ENCODE results near the gene MIEF1. TPM values are rescaled to one million over a fixed set of nuclear protein-coding genes. Genes with fewer than 3 reads are reported as not detected.

The MIEF1 gene
- total RNA-seq, 1 donor from 2014 or later: 27.7 TPM

DNA sequence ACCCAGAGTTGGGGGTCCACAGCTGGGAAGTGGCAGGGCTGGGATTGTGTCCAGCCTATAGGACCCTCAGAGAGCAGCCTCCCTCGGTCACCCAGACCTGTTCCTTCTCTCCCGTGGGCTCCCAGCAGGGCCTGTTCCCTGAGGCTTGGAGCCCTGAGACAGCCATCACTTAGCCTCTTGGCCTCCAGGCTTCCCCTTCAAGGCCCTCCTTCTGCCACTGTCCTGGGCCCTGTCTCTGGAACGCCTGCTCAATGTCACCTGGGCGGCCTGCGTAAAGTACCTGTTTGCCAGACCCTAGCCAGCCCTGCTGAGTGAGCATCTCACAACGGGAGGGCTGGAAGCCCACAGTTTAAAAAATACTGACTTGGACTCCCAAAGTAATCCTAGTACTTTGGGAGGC lies 38.8 kb upstream of the MIEF1 start:
- H3K27me3 ChIP-seq (ENCODE audit: low read depth): peaks cover 7% of the 10 kb centered on the region
- no peak for ATAC-seq
- H3K27ac ChIP-seq: peak overlapping the region; percentile 74
- no peaks in the 10 kb centered on the region for H3K36me3 ChIP-seq
- intact Hi-C loops (cut with DNase I): no loop called here
- H3K9me3 ChIP-seq: no peaks in the 10 kb centered on the region
- TF ChIP-seq, protein P1, sequence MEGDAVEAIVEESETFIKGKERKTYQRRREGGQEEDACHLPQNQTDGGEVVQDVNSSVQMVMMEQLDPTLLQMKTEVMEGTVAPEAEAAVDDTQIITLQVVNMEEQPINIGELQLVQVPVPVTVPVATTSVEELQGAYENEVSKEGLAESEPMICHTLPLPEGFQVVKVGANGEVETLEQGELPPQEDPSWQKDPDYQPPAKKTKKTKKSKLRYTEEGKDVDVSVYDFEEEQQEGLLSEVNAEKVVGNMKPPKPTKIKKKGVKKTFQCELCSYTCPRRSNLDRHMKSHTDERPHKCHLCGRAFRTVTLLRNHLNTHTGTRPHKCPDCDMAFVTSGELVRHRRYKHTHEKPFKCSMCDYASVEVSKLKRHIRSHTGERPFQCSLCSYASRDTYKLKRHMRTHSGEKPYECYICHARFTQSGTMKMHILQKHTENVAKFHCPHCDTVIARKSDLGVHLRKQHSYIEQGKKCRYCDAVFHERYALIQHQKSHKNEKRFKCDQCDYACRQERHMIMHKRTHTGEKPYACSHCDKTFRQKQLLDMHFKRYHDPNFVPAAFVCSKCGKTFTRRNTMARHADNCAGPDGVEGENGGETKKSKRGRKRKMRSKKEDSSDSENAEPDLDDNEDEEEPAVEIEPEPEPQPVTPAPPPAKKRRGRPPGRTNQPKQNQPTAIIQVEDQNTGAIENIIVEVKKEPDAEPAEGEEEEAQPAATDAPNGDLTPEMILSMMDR (IDR thresholded peaks at IDR 0.05): no peak
- DNase-seq: no peak
- no peak overlapping the region for H3K4me3 ChIP-seq
- peaks cover 48% of the 10 kb centered on the region for H3K4me1 ChIP-seq

DNA sequence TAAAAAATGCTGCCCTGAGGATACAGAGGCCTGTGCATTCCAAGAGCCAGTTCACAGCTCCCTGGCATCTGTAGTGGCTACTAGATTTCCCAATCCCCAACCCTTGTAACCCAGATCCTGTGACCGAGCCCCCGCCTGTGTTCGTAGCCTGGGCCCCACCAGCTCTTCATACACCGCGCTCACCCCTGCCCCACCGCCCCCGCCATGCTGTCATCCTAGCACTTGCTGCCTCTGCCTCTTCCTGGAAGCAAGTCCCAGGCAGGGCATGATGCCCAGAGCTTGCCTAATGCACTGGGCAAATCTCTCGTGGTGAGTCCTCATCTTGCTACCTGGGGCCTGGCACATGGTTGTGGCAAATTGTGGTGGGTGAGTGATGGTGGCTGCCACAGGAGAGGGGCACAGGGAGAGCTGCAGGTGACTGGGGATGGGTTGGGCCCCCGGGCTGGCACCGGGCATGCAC lies 38.1 kb upstream of the MIEF1 start:
- peak overlapping the region; percentile 74 for H3K27ac ChIP-seq

DNA sequence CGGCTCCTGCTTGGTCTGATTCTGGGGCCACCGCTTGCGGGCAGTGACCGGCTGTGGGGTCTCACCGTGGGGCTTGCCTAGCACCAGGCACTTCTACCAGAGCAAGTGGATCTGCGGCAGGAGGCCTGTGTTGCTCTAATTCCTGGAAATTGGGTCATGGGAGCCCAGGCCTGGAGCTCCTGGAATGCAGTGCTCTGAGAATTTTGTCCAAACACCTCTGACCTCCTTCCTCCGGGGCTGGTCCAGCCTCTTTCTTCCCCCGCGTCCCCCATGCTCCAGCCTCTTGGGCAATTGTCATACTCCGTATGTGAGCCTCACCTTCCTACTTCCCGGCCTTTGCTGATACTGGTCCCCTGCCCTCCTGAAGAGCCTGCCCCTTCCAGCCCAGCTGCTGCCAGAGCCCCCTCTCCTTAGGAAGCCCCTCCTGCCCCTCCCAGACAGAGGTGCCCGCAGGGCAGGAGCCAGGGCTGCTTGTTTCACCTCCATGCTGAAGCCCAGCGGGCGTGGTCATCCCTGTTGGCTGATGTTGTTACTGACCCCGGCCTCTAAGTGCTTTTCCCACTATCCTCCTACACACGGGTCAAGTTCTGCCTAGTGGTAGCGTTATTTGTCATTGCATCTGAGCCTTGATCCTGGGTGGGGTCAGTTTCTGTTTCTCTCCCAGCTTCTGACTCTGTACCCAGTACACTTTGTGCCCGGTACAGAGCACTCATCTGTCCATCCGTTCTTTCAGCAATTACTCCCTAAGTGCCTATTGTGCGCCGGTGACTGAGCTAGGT lies 35.7 kb upstream of the MIEF1 start:
- no peaks in the 10 kb centered on the region for H3K9me3 ChIP-seq
- DNase-seq: no peak

More for the DNA sequence above, 38.1 kb upstream of the MIEF1 start:
- H3K9me3 ChIP-seq: no peaks in the 10 kb centered on the region
- H3K27me3 ChIP-seq (ENCODE audit: low read depth): peaks cover under 1% of the 10 kb centered on the region
- DNase-seq (peak; percentile 92), ATAC-seq (peak; percentile 81 to 84)
- H3K4me3 ChIP-seq: no peak overlapping the region
- peaks cover 51% of the 10 kb centered on the region for H3K4me1 ChIP-seq
- TF ChIP-seq, protein P1 (IDR thresholded peaks at IDR 0.05): no peak
- intact Hi-C loops (cut with DNase I): no loop called here
- no peaks in the 10 kb centered on the region for H3K36me3 ChIP-seq

DNA sequence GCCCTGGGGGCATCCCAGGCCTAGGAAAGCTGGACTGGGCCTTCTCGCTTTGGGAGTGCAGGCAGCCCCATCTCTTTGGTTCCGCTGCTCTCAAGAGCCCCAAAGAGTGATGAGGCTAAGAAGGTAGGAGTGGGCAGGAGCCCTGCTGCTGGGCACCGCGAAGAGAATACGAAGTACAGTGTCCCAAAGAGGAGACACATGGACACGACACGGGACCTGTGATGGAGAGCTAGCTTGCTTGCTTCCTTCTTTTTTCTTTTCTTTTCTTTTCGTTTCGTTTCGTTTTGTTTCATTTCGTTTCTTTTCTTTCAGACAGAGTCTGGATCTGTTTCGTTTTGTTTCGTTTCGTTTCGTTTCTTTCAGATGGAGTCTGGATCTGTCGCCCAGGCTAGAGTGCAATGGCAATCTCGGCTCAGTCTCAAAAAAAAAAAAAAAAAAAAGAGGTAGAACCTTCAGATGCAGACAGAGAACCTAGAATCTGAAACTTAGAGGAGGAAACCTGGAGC lies 34.6 kb upstream of the MIEF1 start:
- H3K4me1 ChIP-seq: peaks cover 81% of the 10 kb centered on the region

More for the DNA sequence above, 35.7 kb upstream of the MIEF1 start:
- Histone ChIP-seq H3K27me3 (ENCODE audit: low read depth) (no peaks in the 10 kb centered on the region), H3K27ac (peak overlapping the region; percentile 69), H3K4me3 (no peak overlapping the region), H3K4me1 (peaks cover 76% of the 10 kb centered on the region), H3K36me3 (no peaks in the 10 kb centered on the region)
- peak; percentile 39 to 62 for ATAC-seq
- TF ChIP-seq, protein P1 (IDR thresholded peaks at IDR 0.05): no peak
- intact Hi-C loops (cut with DNase I): no loop called here

DNA sequence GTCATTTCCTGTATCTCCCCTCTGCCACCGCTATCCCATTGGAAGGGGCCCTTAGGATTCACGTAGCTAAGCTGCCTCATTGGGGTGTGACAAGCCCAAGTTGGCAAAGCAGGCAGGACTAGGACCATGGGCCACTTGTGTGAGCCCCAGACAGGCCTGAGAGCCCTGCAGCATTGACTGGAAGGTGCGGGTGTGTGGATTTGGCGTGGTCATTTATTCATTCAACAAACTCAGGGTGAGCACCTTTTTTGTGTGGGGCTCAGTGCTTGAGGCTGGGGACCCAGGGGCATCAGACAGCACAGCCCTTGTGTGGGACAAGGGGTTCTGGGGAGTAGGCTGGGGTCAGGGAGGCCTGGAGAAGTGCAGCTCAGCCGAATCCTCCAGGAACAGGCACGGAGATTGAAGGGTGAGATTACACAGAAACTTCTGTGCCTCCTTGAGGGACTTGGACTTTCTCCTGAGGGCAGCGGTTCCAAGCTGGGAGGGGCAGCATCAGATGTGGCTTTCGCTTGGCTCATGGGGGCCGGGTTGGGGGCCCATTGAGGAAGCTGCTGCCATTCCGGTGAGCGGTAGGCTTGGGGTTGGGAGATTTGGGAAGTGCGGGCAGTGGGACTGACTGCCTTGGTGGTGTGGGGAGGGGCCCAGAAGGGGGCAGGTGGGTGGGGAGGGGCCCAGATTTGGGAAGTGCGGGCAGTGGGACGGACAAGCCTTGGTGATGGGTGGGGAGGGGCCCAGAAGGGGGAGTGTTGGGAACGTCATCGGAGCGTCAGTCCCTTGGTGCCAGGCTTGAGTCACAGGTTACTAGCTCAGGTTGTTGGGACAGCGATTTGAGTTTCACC lies 33.4 kb upstream of the MIEF1 start:
- Histone ChIP-seq H3K27me3 (ENCODE audit: low read depth) (no peaks in the 10 kb centered on the region), H3K4me1 (peaks cover 80% of the 10 kb centered on the region), H3K4me3 (no peak overlapping the region), H3K27ac (peak overlapping the region; percentile 86), H3K36me3 (no peaks in the 10 kb centered on the region), H3K9me3 (no peaks in the 10 kb centered on the region)
- intact Hi-C loops (cut with DNase I): no loop called here
- DNase-seq (no peak), ATAC-seq (no peak)
- TF ChIP-seq, protein P1 (IDR thresholded peaks at IDR 0.05): no peak

More for the DNA sequence above, 34.6 kb upstream of the MIEF1 start:
- no peaks in the 10 kb centered on the region for H3K9me3 ChIP-seq
- no peak for DNase-seq
- H3K27ac ChIP-seq: peak overlapping the region; percentile 86
- ATAC-seq: no peak
- H3K36me3 ChIP-seq: no peaks in the 10 kb centered on the region
- intact Hi-C loops (cut with DNase I): no loop called here
- no peaks in the 10 kb centered on the region for H3K27me3 ChIP-seq (ENCODE audit: low read depth)
- H3K4me3 ChIP-seq: no peak overlapping the region
- TF ChIP-seq, protein P1 (IDR thresholded peaks at IDR 0.05): no peak

Measured in lower lobe of right lung (tissue), 2 donors.